ENCODE measurements around the gene PKN2.

DNA sequence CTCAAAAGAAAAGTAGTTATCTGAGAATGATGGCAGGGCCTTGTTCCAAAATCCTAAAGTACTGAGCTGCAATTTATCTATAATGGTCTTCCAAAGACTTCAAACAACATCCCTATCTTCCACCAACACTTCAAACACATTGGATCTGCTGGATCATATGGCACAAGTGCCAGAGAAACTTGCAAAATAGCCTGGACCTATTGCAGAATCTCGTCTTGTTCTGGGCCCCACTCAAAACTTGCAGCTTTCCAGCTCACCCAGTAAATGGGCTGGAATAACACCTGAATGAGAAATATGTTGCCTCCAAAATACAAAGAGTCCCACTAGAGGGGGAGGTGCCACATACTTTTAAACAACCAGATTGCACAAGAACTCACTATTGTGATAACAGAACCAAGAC lies 44.0 kb upstream of the PKN2 start:
- TF ChIP-seq, protein P1, sequence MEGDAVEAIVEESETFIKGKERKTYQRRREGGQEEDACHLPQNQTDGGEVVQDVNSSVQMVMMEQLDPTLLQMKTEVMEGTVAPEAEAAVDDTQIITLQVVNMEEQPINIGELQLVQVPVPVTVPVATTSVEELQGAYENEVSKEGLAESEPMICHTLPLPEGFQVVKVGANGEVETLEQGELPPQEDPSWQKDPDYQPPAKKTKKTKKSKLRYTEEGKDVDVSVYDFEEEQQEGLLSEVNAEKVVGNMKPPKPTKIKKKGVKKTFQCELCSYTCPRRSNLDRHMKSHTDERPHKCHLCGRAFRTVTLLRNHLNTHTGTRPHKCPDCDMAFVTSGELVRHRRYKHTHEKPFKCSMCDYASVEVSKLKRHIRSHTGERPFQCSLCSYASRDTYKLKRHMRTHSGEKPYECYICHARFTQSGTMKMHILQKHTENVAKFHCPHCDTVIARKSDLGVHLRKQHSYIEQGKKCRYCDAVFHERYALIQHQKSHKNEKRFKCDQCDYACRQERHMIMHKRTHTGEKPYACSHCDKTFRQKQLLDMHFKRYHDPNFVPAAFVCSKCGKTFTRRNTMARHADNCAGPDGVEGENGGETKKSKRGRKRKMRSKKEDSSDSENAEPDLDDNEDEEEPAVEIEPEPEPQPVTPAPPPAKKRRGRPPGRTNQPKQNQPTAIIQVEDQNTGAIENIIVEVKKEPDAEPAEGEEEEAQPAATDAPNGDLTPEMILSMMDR (IDR thresholded peaks at IDR 0.05; ENCODE audit: low read depth, low read length, poor library complexity, severe bottlenecking), result no peak
- no peak for TF ChIP-seq EZH2phosphoT487 (IDR thresholded peaks at IDR 0.05; ENCODE audit: borderline replicate concordance, low read length)
